GM12891 (cell line): ENCODE data around the gene HELZ.

Experiments
- POLR2A ChIP-seq: IDR thresholded peaks from 2 replicates; pipeline ENCODE4 v1.6.1; 2011; ENCODE audit warnings: low read depth, low read length, control low read depth
- POLR2AphosphoS5 ChIP-seq: IDR thresholded peaks from 2 replicates; pipeline ENCODE4 v1.6.1; 2011; ENCODE audit warnings: low read depth, low read length, control low read depth
- POU2F2 ChIP-seq: IDR thresholded peaks from 2 replicates; pipeline ENCODE4 v1.6.1; 2011; ENCODE audit warnings: low read depth, mild to moderate bottlenecking, control low read depth, low read length, moderate library complexity
- TAF1 ChIP-seq: IDR thresholded peaks from 2 replicates; pipeline ENCODE4 v1.6.1; 2011; ENCODE audit warnings: low read depth, low read length, control low read depth

DNA sequence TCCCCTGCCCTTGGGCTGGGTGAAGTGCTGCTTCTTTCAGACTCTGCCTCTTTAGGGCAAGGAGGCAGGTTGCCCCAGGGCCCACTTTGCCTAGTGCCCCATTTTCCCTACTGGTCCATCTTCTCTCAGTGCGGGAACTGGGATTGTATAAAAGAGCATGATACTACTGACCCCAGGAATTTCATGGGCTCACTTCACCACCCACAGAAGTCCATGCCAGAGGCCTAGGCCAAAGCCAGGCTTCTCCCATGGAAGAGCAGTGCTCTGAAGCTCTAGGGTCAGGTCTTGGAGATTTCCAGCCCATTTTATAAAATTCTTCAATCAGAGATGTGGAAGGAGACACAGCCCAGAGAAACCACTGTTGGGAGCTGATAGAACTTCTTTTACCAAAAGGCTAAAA is 194.9 kb downstream of the HELZ start:
- TF ChIP-seq POLR2A: no peak
- TF ChIP-seq POLR2AphosphoS5: no peak
- TF ChIP-seq TAF1: no peak
- no peak for TF ChIP-seq POU2F2
